NCI-H187 (cell line): ENCODE data around the gene IPO13.

Experiments
- DNase-seq, 2 experiments: peaks; one replicate each; lab custom pipeline; 2025; lab: John Stamatoyannopoulos, UW

The IPO13 gene

DNA sequence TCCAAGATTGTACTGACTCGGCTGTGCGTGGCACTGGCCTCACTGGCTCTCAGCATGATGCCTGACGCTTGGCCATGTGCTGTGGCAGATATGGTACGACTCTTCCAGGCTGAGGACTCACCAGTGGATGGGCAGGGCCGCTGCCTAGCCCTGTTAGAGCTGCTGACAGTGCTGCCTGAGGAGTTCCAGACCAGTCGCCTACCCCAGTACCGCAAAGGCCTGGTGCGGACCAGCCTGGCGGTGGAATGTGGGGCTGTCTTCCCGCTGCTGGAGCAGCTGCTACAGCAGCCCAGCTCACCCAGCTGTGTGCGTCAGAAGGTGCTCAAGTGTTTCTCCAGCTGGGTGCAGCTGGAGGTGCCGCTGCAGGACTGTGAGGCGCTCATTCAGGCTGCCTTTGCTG lies 2.9 kb downstream of the IPO13 start:
- no peak for DNase-seq

GRCh38 chr1:43951021-43951985 lies 4.6 kb downstream of the IPO13 start:
- DNase-seq: peak in 1 of 2 experiments; percentile 42

DNA sequence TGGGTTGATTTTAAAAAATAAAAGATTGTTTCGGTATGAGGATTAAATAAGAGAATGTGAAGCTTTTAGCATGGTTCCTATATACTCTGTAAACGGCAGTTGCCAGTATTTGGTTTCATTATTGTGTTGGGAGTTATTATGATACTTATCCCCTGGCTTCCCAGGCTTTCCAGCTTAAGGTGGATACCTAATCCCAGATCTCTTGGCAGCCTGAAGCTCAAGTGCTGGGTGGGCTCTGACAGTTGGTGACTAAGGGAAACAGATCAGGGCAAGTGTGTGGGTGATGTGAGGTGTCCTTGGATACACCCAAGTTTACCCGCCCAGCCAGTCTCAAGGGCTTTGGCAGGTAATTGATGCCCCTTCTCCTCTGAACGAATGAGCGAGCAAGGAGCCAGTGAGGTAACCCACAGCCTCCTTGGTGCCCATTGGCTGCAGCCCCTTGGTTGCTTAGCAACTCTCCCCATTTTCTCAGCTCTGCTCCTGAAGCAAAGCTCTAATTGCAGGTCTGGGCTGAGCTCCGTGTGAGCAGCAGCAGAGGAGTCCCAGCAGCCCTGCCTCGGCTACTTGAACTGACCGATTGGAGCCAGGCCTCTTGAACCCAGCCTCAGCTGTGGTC lies 6.1 kb downstream of the IPO13 start:
- DNase-seq: peak; percentile 71 to 88

GRCh38 chr1:43953361-43953760 lies 6.6 kb downstream of the IPO13 start:
- no peak for DNase-seq

- no peak for DNase-seq
Observed at GRCh38 chr1:43954036-43954435, 7.3 kb downstream of the IPO13 start.

DNA sequence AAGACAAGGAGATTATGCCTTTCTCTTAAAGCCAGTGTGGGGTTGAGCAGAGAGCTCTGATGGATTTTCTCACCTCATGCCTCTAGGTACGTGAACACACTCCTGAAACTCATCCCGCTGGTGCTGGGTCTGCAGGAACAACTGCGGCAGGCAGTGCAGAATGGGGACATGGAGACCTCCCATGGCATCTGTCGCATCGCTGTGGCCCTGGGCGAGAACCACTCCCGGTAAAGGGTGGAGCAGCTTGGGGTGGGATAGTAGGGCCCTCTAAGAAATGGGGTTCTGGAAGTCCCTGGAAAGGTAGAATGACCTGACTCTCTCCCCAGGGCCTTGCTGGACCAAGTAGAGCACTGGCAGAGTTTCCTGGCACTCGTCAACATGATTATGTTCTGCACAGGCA lies 9.5 kb downstream of the IPO13 start:
- DNase-seq: no peak

GRCh38 chr1:43957407-43958040 lies 10.8 kb downstream of the IPO13 start:
- DNase-seq: no peak

DNA sequence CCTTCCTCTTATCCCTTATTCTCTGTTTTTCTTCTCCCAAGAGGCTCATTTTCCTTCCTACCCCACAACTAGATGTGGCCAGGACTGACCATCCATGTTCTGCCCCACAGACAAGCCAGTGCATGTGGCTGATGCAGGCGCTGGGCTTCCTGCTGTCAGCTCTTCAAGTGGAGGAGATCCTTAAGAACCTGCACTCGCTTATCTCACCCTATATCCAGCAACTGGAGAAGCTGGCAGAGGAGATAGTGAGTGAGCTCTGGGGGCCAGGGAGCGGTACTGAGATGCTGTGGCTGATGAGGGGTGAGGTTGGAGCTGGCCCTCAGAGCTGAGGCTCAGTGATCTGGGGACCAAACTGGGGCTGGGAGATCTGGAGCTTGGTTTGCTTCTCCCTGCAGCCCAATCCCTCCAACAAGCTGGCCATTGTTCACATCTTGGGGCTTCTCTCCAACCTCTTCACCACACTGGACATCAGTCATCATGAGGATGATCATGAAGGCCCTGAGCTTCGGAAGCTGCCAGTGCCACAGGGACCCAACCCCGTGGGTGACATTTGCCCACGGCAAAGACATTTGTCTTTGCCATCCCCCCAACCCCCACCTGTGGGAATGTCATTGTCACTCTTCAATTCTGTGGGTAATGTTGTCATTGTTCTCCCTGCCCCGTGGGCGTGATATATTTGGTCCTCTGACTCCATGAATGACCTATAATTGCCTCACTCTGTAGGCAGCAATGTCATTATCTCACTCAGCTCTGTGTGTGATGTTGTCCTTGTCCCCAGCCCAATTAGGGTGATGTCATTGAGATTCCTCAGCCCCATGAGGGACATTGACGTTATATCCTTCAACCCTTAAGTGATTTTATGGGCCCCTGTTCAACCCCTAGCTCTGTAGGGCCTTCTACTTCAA lies 11.9 kb downstream of the IPO13 start:
- DNase-seq: no peak

GRCh38 chr1:43960798-43961197 lies 14.0 kb downstream of the IPO13 start:
- DNase-seq: no peak

DNA sequence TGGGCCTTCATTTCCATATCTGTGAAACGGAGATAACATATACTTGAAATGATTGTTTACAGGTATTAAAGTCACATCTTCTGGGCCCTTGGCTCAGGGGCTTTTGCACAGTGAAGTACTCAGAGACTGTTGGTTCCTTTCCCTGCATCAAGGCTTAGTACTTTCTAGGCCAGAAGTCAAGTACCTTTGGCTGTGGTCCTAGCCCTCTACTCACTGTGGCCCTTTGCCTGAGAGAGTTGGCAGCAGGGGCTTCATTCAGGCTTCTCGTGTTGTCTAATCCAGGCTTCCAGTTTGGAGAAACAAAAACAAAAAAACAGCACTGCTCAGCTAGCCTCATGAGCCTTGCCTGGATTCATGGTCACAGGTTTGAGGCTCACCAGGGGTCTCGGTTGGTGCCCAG lies 14.9 kb downstream of the IPO13 start:
- DNase-seq: no peak

- DNase-seq: no peak
Observed at GRCh38 chr1:43962324-43962723, 15.6 kb downstream of the IPO13 start.

- DNase-seq: no peak
Observed at GRCh38 chr1:43963006-43963405, 16.3 kb downstream of the IPO13 start.

- DNase-seq: no peak
Observed at GRCh38 chr1:43963890-43964289, 17.1 kb downstream of the IPO13 start.

- DNase-seq: no peak
Observed at GRCh38 chr1:43965316-43965715, 18.6 kb downstream of the IPO13 start.

- DNase-seq: no peak
Observed at GRCh38 chr1:43968348-43968948, 21.7 kb downstream of the IPO13 start.

- DNase-seq: no peak
Observed at GRCh38 chr1:43969416-43969745, 22.6 kb downstream of the IPO13 start.

DNA sequence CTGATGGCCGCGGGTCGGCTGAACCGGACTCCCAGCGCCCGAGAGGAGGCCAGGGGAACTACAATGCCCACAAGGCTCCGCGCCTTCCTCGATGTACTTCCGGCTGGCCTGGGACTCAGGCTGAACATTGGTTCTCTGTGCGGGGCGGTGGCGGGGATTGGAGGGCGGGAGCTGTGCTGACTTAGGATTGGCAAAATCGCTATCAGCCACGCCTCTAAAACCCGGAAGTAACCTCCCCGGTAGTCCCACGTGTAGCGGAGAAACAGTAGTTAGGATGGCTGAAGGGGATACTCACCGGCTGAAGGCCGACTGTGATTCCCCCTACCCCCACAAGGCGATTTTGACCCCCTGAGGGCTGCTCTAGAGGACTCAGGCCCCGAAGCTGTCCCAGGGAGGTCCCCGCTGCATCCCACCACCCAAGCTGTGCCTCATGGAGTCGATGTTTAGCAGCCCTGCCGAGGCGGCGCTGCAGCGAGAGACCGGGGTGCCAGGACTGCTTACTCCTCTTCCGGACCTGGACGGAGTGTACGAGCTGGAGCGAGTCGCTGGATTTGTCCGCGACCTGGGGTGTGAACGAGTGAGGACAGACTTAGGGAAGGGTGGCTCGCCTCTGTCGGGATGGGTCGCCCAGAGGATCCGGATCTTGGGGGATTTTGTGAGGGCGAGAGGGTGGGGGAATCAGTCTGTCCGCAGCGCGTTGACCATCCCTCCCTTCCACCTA lies 23.2 kb downstream of the IPO13 start, which contains the start of gene DPH2:
TSS of gene DPH2 (plus strand) at position 265 of the 721 bp plus-strand sequence. CDS start at position 431, 166 bp downstream.
- peak; percentile 79 to 94 for DNase-seq

DNA sequence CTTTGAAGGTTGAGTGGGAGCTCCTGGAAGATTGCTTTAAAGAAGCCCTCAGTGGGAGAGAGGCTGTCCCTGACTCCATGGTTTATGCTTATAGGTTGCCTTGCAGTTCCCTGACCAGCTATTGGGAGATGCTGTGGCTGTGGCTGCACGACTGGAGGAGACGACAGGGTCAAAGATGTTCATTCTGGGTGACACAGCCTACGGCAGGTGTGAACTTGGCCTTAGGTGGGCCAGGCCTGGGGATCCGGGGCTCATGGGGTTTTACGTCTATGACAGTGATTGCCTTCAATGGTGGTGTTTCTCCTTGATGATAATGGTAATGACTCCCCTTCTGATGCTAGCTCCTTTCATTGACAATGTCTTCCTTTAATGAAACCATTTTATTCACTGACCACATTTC lies 23.8 kb downstream of the IPO13 start:
- no peak for DNase-seq

DNA sequence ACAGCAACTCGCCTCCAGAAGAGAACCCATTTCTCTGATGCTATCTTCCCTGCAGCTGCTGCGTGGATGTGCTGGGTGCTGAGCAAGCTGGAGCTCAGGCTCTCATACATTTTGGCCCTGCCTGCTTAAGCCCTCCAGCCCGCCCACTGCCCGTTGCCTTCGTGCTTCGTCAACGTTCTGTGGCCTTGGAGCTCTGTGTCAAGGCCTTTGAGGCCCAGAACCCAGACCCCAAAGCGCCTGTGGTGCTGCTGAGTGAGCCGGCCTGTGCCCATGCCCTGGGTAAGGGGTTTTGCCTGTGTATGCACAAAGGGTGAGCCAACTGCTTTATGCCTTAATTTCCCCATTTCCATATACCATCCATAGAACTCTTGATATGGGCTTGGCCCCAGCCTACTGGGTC lies 24.2 kb downstream of the IPO13 start:
- no peak for DNase-seq

DNA sequence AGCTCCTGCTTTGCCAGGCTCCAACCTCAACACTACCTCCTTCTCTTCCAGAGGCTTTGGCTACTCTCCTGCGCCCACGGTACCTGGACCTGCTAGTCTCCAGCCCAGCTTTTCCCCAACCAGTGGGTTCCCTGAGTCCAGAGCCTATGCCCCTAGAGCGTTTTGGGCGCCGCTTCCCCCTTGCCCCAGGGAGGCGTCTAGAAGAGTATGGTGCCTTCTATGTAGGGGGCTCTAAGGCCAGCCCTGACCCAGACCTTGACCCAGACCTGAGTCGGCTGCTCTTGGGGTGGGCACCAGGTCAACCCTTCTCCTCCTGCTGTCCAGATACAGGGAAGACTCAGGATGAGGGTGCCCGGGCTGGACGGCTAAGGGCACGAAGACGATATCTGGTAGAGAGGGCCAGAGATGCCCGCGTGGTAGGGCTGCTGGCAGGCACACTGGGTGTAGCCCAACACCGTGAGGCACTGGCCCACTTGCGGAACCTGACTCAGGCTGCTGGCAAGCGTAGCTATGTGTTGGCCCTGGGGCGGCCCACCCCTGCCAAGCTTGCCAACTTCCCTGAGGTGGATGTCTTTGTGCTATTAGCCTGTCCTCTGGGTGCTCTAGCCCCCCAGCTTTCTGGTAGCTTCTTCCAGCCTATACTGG lies 24.7 kb downstream of the IPO13 start:
- DNase-seq: no peak
